Measurements from ENCODE around the gene FZD8.

FZD8 gene

DNA sequence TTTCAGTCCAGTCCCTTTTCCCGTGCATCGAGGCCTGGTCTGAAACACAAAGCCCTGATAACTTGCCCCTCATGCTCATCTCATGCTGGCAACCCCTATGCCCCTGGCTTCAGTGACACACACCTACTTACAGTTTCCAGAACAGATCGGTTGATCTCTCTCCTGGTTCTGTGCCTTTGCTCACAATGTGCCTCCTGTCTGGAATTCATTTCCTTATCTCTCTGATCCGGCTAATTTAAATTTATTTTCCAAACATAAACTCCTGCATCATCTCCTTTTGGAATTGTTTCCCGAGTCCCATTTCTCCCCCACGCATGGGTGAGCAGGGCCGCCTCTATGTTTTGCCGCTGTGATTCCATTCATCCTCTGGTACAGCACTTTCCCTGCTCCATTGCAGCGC is 25.9 kb upstream of the FZD8 start (continued):
- TF ChIP-seq MYNN (tag by site-specific recombination; IDR thresholded peaks at IDR 0.05; ENCODE audit: borderline replicate concordance) (no peak), ZNF404 (tag by site-specific recombination; IDR thresholded peaks at IDR 0.05) (no peak), ZNF48 (tag by site-specific recombination; IDR thresholded peaks at IDR 0.05) (no peak)

DNA sequence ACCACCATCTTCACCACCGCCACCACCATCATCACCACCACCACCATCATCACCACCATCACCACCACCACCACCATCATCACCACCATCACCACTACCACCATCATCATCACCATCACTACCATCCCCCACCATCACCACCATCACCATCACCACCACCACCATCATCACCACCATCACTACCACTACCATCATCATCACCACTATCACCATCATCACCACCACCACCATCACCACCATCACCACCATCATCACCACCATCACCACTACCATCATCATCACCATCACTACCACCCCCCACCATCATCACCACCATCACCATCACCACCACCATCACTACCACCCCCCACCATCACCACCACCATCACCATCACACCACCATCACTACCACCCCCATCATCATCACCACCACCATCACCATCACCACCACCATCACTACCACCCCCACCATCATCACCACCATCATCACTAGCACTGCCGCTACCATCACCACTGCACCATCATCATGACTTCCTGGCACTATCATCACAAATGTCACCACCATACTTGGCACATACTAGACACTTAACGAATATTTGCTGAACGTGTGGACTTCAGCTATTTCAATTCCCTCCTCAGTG is 25.3 kb upstream of the FZD8 start:
- no peak overlapping the region for H3K4me3 ChIP-seq (ENCODE audit: low read depth, low read length)
- H3K9me3 ChIP-seq (ENCODE audit: control insufficient read depth, insufficient read depth, low read depth, low read length): no peaks in the 10 kb centered on the region
- ChIA-PET CTCF (no interaction called here), POLR2A (no interaction called here)
- H3K36me3 ChIP-seq (ENCODE audit: control insufficient read depth in 2 of 2, insufficient read depth in 1 of 2, low read length in 2 of 2): no peaks in the 10 kb centered on the region
- H3K27ac ChIP-seq (ENCODE audit: extremely low read depth, low read depth, low read length): no peak overlapping the region
- no peak for TF ChIP-seq ZNF2 (tag by site-specific recombination; IDR thresholded peaks at IDR 0.05)
- TF ChIP-seq, protein P1, sequence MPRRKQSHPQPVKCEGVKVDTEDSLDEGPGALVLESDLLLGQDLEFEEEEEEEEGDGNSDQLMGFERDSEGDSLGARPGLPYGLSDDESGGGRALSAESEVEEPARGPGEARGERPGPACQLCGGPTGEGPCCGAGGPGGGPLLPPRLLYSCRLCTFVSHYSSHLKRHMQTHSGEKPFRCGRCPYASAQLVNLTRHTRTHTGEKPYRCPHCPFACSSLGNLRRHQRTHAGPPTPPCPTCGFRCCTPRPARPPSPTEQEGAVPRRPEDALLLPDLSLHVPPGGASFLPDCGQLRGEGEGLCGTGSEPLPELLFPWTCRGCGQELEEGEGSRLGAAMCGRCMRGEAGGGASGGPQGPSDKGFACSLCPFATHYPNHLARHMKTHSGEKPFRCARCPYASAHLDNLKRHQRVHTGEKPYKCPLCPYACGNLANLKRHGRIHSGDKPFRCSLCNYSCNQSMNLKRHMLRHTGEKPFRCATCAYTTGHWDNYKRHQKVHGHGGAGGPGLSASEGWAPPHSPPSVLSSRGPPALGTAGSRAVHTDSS (tag by site-specific recombination; IDR thresholded peaks at IDR 0.05): peak; percentile 75
- H3K4me1 ChIP-seq (ENCODE audit: control insufficient read depth, insufficient read depth, low read length): no peaks in the 10 kb centered on the region

DNA sequence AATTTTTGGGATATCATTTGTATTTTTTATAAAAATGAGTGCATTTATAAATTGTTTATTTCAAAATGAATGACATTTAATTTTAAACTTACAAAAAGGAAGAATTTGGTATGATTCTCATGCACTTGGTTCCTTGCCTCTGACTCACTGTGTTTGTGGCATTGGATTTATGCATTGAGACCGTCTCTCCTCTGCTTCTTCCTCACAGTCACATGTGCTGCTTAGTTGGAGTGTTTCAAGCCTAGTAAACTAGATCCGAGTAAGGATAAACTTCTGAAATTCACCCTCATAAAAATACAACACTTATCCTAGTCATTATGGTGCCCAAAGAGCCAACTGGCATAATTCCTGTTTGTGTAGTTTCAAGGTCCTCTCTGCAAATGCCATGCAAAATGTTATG is 19.1 kb upstream of the FZD8 start:
- Histone ChIP-seq H3K9me3 (ENCODE audit: control insufficient read depth, insufficient read depth, low read depth, low read length) (no peaks in the 10 kb centered on the region), H3K4me1 (ENCODE audit: control insufficient read depth, insufficient read depth, low read length) (no peaks in the 10 kb centered on the region), H3K36me3 (ENCODE audit: control insufficient read depth in 2 of 2, insufficient read depth in 1 of 2, low read length in 2 of 2) (no peaks in the 10 kb centered on the region), H3K4me3 (ENCODE audit: low read depth, low read length) (no peak overlapping the region), H3K27ac (ENCODE audit: extremely low read depth, low read depth, low read length) (no peak overlapping the region)
- ChIA-PET CTCF (no interaction called here), POLR2A (no interaction called here)
- no peak for TF ChIP-seq ZNF248 (tag by site-specific recombination; IDR thresholded peaks at IDR 0.05)
- TF ChIP-seq, protein P2, sequence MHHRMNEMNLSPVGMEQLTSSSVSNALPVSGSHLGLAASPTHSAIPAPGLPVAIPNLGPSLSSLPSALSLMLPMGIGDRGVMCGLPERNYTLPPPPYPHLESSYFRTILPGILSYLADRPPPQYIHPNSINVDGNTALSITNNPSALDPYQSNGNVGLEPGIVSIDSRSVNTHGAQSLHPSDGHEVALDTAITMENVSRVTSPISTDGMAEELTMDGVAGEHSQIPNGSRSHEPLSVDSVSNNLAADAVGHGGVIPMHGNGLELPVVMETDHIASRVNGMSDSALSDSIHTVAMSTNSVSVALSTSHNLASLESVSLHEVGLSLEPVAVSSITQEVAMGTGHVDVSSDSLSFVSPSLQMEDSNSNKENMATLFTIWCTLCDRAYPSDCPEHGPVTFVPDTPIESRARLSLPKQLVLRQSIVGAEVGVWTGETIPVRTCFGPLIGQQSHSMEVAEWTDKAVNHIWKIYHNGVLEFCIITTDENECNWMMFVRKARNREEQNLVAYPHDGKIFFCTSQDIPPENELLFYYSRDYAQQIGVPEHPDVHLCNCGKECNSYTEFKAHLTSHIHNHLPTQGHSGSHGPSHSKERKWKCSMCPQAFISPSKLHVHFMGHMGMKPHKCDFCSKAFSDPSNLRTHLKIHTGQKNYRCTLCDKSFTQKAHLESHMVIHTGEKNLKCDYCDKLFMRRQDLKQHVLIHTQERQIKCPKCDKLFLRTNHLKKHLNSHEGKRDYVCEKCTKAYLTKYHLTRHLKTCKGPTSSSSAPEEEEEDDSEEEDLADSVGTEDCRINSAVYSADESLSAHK (tag by site-specific recombination; IDR thresholded peaks at IDR 0.05): 0 out of 2 replicates have a peak, but pooled peaks have one; percentile 14

DNA sequence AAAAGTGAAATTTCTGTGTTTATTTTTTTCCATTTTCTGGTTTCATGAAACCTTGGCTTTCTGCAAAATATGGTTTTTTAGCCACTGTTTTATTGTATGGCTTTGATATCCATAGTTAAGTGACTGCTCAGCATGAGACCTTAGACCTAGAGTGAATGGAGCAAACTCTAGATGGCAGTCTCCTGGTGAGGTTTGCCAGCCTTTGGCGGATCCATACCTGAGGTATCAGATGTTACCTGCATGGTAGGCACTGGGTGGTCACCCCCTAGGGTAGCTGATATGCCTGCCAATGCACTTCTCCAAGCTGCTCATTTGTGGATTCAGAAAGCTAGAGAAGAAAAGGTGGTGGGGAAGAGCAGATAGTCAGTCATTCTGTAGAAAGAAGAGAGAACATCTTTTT is 17.4 kb upstream of the FZD8 start:
- TF ChIP-seq FEZF1 (tag by site-specific recombination; IDR thresholded peaks at IDR 0.05) (no peak), KLF9 (tag by site-specific recombination; IDR thresholded peaks at IDR 0.05; ENCODE audit: low read depth) (no peak), ZNF76 (tag by site-specific recombination; IDR thresholded peaks at IDR 0.05; ENCODE audit: borderline replicate concordance, low read depth) (no peak), GLI2 (tag by site-specific recombination; IDR thresholded peaks at IDR 0.05; ENCODE audit: borderline replicate concordance, low read depth) (no peak), ZNF623 (tag by site-specific recombination; IDR thresholded peaks at IDR 0.05) (no peak), ZNF529 (tag by site-specific recombination; IDR thresholded peaks at IDR 0.05; ENCODE audit: insufficient replicate concordance) (no peak), ZNF510 (tag by site-specific recombination; IDR thresholded peaks at IDR 0.05; ENCODE audit: insufficient replicate concordance) (no peak)
- TF ChIP-seq, protein P1 (tag by site-specific recombination; IDR thresholded peaks at IDR 0.05): no peak

More for the DNA sequence above, 17.4 kb upstream of the FZD8 start:
- H3K27ac ChIP-seq (ENCODE audit: extremely low read depth, low read depth, low read length): no peak overlapping the region
- no peaks in the 10 kb centered on the region for H3K36me3 ChIP-seq (ENCODE audit: control insufficient read depth in 2 of 2, insufficient read depth in 1 of 2, low read length in 2 of 2)
- ChIA-PET CTCF (interaction anchor here (0.6 kb wide), 1 partner anchor 26 kb away, joined by 3 read pairs; no protein-coding TSS in a partner anchor), POLR2A (no interaction called here)
- H3K4me3 ChIP-seq (ENCODE audit: low read depth, low read length): no peak overlapping the region
- H3K4me1 ChIP-seq (ENCODE audit: control insufficient read depth, insufficient read depth, low read length): no peaks in the 10 kb centered on the region
- H3K9me3 ChIP-seq (ENCODE audit: control insufficient read depth, insufficient read depth, low read depth, low read length): no peaks in the 10 kb centered on the region
